Neural progenitor cell (in vitro differentiated cells): ENCODE measurements around the gene STEAP2. TPM values are rescaled to one million over a fixed set of nuclear protein-coding genes. Genes with fewer than 3 reads are reported as not detected.

Source experiments
- DNase-seq: peaks from one replicate; pipeline ENCODE4 v3.0.0-alpha.2; 2016; ENCODE audit warnings: low spot score
- H2AFZ ChIP-seq: fragments of 200-600 bp; sonication (generic); replicated peaks from 2 replicates; pipeline ENCODE4 v1.6.1; 2016; ENCODE audit warnings: antibody characterized with exemption
- H3F3A ChIP-seq: fragments of 200-600 bp; sonication (generic); 2 replicates; pipeline ENCODE4 v1.6.1; 2016; ENCODE audit warnings: antibody characterized with exemption, low read depth
- H3K27ac ChIP-seq: fragments of 200-600 bp; sonication (generic); 2 replicates; pipeline ENCODE4 v1.5.1; 2016; ENCODE audit warnings: mild to moderate bottlenecking
- H3K27me3 ChIP-seq: fragments of 200-600 bp; sonication (generic); 2 replicates; pipeline ENCODE4 v1.6.1; 2016; ENCODE audit warnings: mild to moderate bottlenecking, moderate library complexity
- H3K36me3 ChIP-seq: fragments of 200-600 bp; sonication (generic); 2 replicates; pipeline ENCODE4 v1.5.1; 2016
- H3K4me1 ChIP-seq: fragments of 200-600 bp; sonication (generic); 2 replicates; pipeline ENCODE4 v1.6.1; 2016; ENCODE audit warnings: mixed run types
- H3K4me2 ChIP-seq: fragments of 200-600 bp; sonication (generic); 2 replicates; pipeline ENCODE4 v1.6.1; 2016
- H3K4me3 ChIP-seq: fragments of 200-600 bp; sonication (generic); 2 replicates; pipeline ENCODE4 v1.5.1; 2016
- H3K79me2 ChIP-seq: fragments of 200-600 bp; sonication (generic); 2 replicates; pipeline ENCODE4 v1.6.1; 2016; ENCODE audit warnings: low read depth
- H3K9ac ChIP-seq: fragments of 200-600 bp; sonication (generic); 2 replicates; pipeline ENCODE4 v1.6.1; 2016
- H3K9me3 ChIP-seq: fragments of 200-600 bp; sonication (generic); 2 replicates; pipeline ENCODE4 v1.5.1; 2016; ENCODE audit warnings: low read depth
- H4K20me1 ChIP-seq: fragments of 200-600 bp; sonication (generic); 2 replicates; pipeline ENCODE4 v1.6.1; 2016; ENCODE audit warnings: low read depth
- H3K27ac Mint-ChIP-seq: 3 replicates; pipeline ENCODE4 v1.8.0; 2021; ENCODE audit warnings: mixed read lengths
- H3K27me3 Mint-ChIP-seq: 2 replicates; pipeline ENCODE4 v1.8.0; 2022; ENCODE audit warnings: low read depth, mild to moderate bottlenecking, inconsistent platforms, moderate library complexity, mixed read lengths; ENCODE audit not compliant: insufficient read depth
- H3K36me3 Mint-ChIP-seq: 3 replicates; pipeline ENCODE4 v1.8.0; 2021; ENCODE audit warnings: mixed read lengths
- H3K4me1 Mint-ChIP-seq: 3 replicates; pipeline ENCODE4 v1.8.0; 2021; ENCODE audit warnings: mixed read lengths
- H3K4me3 Mint-ChIP-seq: 3 replicates; pipeline ENCODE4 v1.8.0; 2021; ENCODE audit warnings: mild to moderate bottlenecking, moderate library complexity, mixed read lengths
- H3K9me3 Mint-ChIP-seq: 3 replicates; pipeline ENCODE4 v1.8.0; 2020; ENCODE audit warnings: mixed read lengths
- CTCF ChIP-seq: fragments of 200-600 bp; sonication (generic); IDR thresholded peaks from 2 replicates; pipeline ENCODE4 v1.5.1; 2017; ENCODE audit warnings: antibody characterized with exemption, mild to moderate bottlenecking
- EZH2 ChIP-seq: fragments of 200-600 bp; sonication (generic); IDR thresholded peaks from 2 replicates; pipeline ENCODE4 v1.6.1; 2017; ENCODE audit warnings: antibody characterized with exemption, mild to moderate bottlenecking, moderate library complexity
- EZH2phosphoT487 ChIP-seq: fragments of 200-600 bp; sonication (generic); IDR thresholded peaks from 2 replicates; pipeline ENCODE4 v1.6.1; 2017; ENCODE audit warnings: antibody characterized with exemption
- total RNA-seq: library from RNA; depleted of rRNA; stranded (reverse); fragments of >200 nt; gene quantifications from 2 replicates; pipeline ENCODE4 v1.2.3, GENCODE V29; 2015; ENCODE audit warnings: low replicate concordance

The STEAP2 gene
- total RNA-seq, 1 donor from 2014 or later, result 3.6 TPM

- no peaks in the 10 kb centered on the region for H3K79me2 ChIP-seq
- H3K4me3 Mint-ChIP-seq, result no peak overlapping the region
- no peak overlapping the region for H3K4me3 ChIP-seq
- H3K4me2 ChIP-seq, result no peak overlapping the region
- H3K27me3 ChIP-seq, result no peaks in the 10 kb centered on the region
- TF ChIP-seq CTCF, result no peak
- no peak overlapping the region for H3K27ac Mint-ChIP-seq
- no peaks in the 10 kb centered on the region for H4K20me1 ChIP-seq
- H3K36me3 Mint-ChIP-seq, result no peaks in the 10 kb centered on the region
- no peaks in the 10 kb centered on the region for H3F3A ChIP-seq
- H3K27me3 Mint-ChIP-seq, result no peaks in the 10 kb centered on the region
- no peak for DNase-seq
- H3K4me1 Mint-ChIP-seq, result no peaks in the 10 kb centered on the region
- H3K9me3 ChIP-seq, result no peaks in the 10 kb centered on the region
- no peaks in the 10 kb centered on the region for H3K9me3 Mint-ChIP-seq
- no peak overlapping the region for H3K9ac ChIP-seq
- no peak overlapping the region for H2AFZ ChIP-seq
- no peaks in the 10 kb centered on the region for H3K36me3 ChIP-seq
- no peak overlapping the region for H3K27ac ChIP-seq
- H3K4me1 ChIP-seq, result no peaks in the 10 kb centered on the region
Measured at GRCh38 chr7:90266808-90267207, 55.3 kb downstream of the STEAP2 start.

- Histone ChIP-seq H4K20me1 (no peaks in the 10 kb centered on the region), H3K27me3 (no peaks in the 10 kb centered on the region), H3K4me2 (no peak overlapping the region), H3K4me1 (no peaks in the 10 kb centered on the region), H3F3A (no peaks in the 10 kb centered on the region), H3K79me2 (no peaks in the 10 kb centered on the region), H3K9me3 (no peaks in the 10 kb centered on the region), H2AFZ (no peak overlapping the region), H3K36me3 (no peaks in the 10 kb centered on the region), H3K9ac (no peak overlapping the region), H3K4me3 (no peak overlapping the region), H3K27ac (no peak overlapping the region)
- DNase-seq, result no peak
- no peak for TF ChIP-seq EZH2phosphoT487
- Mint-ChIP-seq H3K4me1 (no peaks in the 10 kb centered on the region), H3K36me3 (no peaks in the 10 kb centered on the region), H3K4me3 (no peak overlapping the region), H3K27me3 (no peaks in the 10 kb centered on the region), H3K27ac (no peak overlapping the region), H3K9me3 (no peaks in the 10 kb centered on the region)
Measured at GRCh38 chr7:90267263-90267858, 55.8 kb downstream of the STEAP2 start.

GRCh38 chr7:90269163-90269562, 57.6 kb downstream of the STEAP2 start:
- Mint-ChIP-seq H3K9me3 (no peaks in the 10 kb centered on the region), H3K27me3 (no peaks in the 10 kb centered on the region), H3K4me3 (no peak overlapping the region), H3K27ac (no peak overlapping the region), H3K4me1 (no peaks in the 10 kb centered on the region), H3K36me3 (no peaks in the 10 kb centered on the region)
- no peak overlapping the region for H2AFZ ChIP-seq
- TF ChIP-seq EZH2phosphoT487, result no peak
- TF ChIP-seq EZH2, result no peak
- TF ChIP-seq CTCF, result no peak
- no peaks in the 10 kb centered on the region for H3F3A ChIP-seq
- no peaks in the 10 kb centered on the region for H3K36me3 ChIP-seq
- no peak overlapping the region for H3K9ac ChIP-seq
- H3K4me2 ChIP-seq, result no peak overlapping the region
- no peaks in the 10 kb centered on the region for H3K9me3 ChIP-seq
- no peaks in the 10 kb centered on the region for H3K79me2 ChIP-seq
- DNase-seq, result no peak
- H3K27ac ChIP-seq, result no peak overlapping the region
- H4K20me1 ChIP-seq, result no peaks in the 10 kb centered on the region
- H3K4me3 ChIP-seq, result no peak overlapping the region
- H3K27me3 ChIP-seq, result no peaks in the 10 kb centered on the region
- H3K4me1 ChIP-seq, result no peaks in the 10 kb centered on the region

GRCh38 chr7:90270431-90271178, 59.1 kb downstream of the STEAP2 start:
- no peaks in the 10 kb centered on the region for H3K27me3 ChIP-seq
- DNase-seq, result no peak
- no peaks in the 10 kb centered on the region for H3K36me3 ChIP-seq
- H3K79me2 ChIP-seq, result no peaks in the 10 kb centered on the region
- H3K4me2 ChIP-seq, result no peak overlapping the region
- Mint-ChIP-seq H3K9me3 (no peaks in the 10 kb centered on the region), H3K36me3 (no peaks in the 10 kb centered on the region), H3K27ac (no peak overlapping the region), H3K27me3 (no peaks in the 10 kb centered on the region), H3K4me1 (no peaks in the 10 kb centered on the region), H3K4me3 (no peak overlapping the region)
- no peaks in the 10 kb centered on the region for H3K4me1 ChIP-seq
- H4K20me1 ChIP-seq, result no peaks in the 10 kb centered on the region
- no peaks in the 10 kb centered on the region for H3K9me3 ChIP-seq
- H2AFZ ChIP-seq, result no peak overlapping the region
- H3K4me3 ChIP-seq, result no peak overlapping the region
- no peaks in the 10 kb centered on the region for H3F3A ChIP-seq
- H3K27ac ChIP-seq, result no peak overlapping the region
- no peak for TF ChIP-seq EZH2
- no peak for TF ChIP-seq EZH2phosphoT487
- no peak for TF ChIP-seq CTCF
- no peak overlapping the region for H3K9ac ChIP-seq
